CD4-positive, alpha-beta T cell treated with Interleukin-4 for 4 hours (primary cell): Measurements from ENCODE around the gene PCDH17.

ENCODE experiments used
- DNase-seq: peaks from one replicate; pipeline ENCODE4 v3.0.0-alpha.2; 2020

PCDH17 gene

DNA sequence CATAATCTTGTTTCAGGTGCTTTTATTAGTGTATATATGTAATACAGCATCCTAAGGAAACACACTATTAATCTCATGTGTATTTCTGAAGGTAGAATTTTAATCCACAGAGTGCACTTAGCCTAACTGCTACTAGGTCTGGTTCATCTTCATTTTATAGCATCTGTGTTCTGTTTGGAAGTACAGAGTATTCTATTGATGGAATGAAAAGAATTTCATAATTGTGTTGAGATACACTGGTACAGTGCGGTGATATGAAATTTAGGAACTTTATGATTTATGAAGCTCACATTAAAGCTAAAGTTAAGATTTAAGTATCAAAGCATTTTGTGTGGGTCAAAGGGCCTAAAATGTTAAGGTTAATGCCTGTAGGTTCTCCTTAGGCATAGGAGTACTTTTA, 6.0 kb downstream of the PCDH17 start:
- DNase-seq = no peak

DNA sequence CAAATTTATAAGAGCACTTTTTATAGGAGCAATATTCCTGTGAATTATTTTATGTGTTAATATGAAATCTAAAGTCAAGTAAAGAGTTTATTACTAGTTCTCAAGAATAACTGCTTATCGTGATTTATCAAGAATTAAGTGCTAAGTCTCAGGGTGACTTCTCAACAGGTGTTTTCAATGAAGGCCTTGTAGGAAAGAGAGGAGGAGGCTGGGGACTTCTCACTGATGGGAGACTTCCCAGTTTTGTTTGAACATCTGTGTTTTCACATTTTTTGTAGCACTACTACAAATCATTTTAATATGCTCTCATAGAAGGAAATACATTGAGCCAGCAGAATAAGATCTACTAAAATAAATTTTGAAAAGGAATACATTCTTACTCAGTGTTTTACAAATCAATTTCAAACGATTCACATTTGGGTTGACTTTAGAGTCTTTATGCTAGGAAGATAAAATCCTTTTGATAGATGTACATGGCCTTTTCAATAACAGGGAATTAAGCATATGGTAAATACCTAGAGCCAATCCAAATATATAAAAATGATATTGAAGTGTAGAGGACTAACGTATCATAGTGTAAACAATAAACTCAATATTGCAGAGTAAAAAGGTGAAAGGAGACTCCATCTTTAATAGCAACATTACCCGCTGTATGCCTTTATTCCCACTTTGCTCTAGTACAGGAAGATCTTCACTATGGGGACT, 6.8 kb downstream of the PCDH17 start:
- no peak for DNase-seq

DNA sequence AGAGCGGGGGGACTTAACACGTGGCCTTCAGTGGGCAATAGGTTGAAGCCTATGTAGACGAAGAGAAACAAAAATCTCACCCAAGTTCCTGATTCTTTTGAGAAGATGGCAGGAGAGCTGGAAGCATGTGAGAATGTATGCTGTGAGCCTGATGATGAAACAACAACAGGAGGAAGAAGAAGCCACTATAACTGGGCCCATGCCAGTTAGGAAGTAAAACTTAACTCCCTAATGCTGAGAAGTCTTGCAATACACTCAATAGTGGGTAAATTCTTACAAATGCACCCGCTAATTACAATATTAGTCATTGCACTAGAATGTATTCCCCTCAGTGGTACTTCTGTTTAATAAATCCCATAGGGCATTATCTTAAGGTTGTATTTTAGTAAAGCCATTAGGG, 9.1 kb downstream of the PCDH17 start:
- DNase-seq = no peak

GRCh38 chr13:57641051-57641450, 9.5 kb downstream of the PCDH17 start:
- no peak for DNase-seq

DNA sequence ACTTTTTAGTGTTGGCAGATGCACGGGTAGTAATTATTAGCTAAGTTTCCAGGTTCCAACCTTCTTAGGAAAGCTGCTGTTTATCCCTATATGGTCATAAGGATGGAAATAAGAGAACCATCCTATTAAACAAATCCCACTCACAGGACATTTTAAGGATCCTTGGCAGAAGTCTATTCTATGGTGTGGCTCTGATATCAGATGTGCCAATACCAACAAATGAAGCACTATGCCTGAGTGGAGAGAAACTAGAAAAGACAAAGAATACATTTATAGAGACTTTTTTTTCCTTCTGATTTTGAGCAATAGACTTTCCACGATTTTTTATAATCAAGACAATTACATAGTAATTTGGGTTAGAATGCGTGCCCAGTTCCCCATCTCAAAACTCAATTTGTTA, 12.6 kb downstream of the PCDH17 start:
- DNase-seq = no peak

DNA sequence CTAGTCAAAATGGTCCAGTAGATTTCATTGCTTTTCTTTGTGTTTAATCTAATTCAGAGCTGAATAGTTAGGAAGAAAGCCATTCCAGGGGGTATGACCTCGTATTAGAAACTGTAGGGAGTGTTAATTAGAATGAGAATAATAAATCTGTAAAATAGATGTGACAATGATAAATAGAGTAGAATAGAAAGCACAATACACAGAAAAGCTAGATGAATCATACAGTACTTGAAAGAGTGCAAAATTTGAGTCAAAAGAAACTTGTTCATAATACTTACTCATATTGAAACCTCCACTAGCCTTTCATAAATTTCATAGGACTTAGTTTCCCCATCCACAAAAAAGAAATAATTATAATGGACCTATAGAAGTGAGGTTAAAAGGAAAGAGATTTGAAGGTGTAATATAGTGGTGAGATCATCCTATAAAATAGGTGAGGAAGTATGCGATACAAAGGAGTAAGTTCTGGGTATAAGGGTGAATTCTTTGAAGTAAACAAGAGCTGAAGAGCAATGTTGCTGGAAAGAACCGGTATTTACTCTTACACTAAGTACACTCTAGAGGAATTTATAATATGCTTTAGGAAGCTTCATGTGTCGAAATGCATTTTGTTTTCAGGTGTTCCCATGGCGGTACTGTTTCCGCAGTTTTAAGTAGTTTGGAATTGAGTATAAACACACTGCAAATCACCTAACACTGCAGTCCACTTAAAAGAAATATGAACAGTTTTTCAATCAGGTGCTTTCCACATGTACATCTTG, 21.9 kb downstream of the PCDH17 start:
- no peak for DNase-seq

DNA sequence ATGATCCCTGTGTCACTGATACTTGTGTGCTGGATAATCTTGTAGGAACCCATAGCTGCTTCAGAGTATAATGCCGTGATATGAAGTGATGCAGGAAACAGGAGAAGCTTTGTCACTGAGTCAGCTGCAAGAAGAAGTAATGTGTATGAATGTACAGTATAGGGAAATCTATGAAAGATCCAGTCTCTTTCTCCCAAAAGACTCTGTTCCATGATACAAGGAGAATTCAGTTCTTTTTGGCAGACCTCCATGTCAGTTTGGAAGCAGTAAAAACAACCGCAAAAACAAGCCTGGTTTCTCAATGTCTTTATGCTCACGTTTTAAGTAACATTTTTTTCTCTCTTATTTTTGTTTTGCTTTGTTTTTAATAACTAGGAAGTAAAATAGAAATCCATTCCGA, 33.9 kb downstream of the PCDH17 start:
- DNase-seq = no peak

GRCh38 chr13:57666131-57666953, 34.8 kb downstream of the PCDH17 start:
- DNase-seq = no peak

DNA sequence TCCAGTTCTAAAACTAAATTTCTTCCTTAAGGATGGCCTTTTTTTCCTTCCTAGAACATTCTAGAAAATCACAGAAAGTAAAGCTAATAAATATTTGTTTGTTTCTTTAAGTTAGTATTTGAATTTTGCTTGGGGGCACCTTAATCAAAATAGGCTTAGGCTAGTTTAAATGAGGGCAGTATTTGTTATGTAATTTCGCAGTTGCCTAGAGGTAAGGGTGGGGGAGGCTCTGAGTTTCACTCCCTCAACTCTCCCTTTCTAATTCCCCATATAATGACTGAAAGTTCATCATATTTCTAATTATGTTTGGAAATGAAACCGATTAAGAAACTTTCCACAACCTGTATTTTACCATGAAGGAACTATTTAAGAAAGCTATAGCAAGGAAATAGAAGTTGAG, 40.6 kb downstream of the PCDH17 start:
- DNase-seq = no peak

- no peak for DNase-seq
Measured at GRCh38 chr13:57673197-57673596, 41.7 kb downstream of the PCDH17 start.

DNA sequence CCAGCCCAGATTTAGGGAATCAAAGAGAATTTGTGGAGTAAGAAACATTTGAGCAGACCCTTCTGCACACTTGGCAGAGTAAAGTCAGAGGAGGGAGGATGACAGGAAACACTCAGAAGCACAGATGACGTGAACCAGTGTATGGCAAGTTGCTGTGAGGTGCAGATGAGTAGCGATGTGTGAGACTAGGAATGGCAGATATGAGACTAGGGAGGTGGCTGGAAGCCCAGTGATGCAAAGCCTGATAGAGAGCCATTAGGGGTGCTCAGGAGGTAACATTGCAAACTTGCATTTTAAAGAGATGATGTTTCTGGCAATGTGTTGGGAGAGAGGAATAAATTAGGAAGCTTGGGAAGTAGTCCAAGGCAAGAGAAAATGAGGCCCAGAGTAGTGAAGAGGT, 44.0 kb downstream of the PCDH17 start:
- DNase-seq = no peak

DNA sequence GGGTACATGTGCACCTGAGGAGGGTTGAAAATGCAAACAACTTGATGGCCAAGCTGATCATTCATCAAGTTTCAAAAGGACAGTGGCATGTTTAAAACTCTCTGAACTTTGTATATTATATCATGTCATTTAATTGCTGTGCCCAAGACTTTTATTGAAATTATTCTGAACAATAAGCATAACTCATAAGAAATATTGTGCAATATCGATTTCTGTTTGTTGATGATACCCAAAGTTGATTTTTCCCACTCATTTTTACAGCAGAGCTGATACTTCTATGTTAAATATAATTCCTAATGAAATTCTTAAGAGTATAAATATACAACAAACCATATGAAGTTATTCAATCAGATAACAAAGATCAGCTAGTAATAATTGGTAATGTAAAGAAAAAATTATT, 49.1 kb downstream of the PCDH17 start:
- no peak for DNase-seq

- DNase-seq = no peak
Measured at GRCh38 chr13:57682128-57682716, 50.7 kb downstream of the PCDH17 start.

- DNase-seq = no peak
Measured at GRCh38 chr13:57698851-57699250, 67.3 kb downstream of the PCDH17 start.

GRCh38 chr13:57704031-57704430, 72.5 kb downstream of the PCDH17 start:
- DNase-seq = no peak

DNA sequence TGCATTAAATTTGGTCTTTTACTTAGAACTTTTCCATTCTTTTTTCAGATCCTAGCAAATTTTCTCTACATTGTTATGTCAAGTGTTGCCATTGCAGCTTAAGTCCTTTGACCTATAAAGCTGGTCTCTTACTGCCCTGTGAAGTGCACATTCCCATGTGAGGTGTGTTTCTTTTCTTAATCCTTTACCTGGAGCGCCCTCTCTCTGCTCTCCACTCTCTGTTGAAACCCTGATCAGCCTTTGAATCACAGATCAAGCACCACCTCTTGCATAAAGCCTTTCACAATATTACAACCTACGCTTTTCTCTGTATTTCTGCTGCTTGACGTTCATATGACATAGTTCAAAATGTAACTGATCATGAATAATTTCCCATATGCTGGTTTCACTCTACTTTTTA, 84.8 kb downstream of the PCDH17 start:
- no peak for DNase-seq

GRCh38 chr13:57724486-57725272, 93.1 kb downstream of the PCDH17 start:
- no peak for DNase-seq

DNA sequence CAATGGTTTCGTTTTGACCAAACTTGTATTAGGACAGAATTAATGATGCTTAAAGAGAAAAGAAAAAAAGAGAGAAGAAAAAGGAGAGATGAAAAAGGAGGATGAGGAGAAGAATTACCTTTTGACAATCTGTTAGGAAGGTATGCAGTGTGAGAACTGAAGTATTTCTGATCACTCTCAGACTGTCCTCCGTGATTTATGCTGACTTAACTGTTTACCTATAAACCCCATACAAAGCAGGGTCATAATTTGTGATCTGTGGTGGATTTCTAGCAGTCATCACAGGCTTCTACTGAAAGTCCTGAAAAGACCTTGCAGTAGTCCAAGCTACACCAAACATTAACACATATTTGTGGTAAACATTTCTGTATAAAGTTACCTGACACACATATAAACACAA, 93.9 kb downstream of the PCDH17 start:
- no peak for DNase-seq

DNA sequence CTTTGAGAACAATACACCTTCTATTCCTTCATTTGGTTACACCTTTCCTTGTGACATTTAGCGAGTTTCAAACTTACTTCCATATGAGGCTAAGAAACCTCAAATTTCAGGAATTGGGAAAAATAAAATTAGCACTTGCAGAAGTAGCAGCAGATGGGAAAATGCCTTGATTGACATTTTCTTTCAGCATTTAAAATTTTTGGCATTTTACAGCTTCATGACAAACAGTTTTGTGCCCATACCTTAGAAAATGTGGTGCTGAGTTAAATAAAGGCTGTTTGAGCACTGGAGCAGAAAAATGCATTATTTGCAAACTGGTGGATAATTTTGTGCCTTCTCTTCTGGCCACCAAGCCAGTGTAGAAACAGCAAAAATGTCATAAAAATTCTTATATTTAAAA, 95.4 kb downstream of the PCDH17 start:
- DNase-seq = no peak

DNA sequence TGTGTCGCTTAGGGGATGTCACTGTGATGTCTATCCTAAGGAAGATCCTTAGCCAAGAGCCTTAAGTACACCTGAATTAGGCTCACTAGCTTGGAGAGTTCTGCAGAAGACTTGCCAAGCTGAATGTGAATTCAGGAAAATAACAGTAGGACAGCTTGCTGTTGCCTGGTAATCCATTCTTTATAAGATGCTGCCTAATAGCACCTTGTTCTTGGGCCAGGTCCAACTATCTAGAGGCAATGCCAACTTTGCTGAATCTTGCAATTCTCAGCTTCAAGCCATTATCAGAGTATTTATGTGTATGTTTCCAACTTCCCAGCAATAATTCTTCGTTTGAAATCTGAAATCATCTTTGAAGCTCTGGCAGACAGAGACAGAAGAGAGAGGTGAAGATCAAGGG, 102.8 kb downstream of the PCDH17 start:
- DNase-seq = no peak

DNA sequence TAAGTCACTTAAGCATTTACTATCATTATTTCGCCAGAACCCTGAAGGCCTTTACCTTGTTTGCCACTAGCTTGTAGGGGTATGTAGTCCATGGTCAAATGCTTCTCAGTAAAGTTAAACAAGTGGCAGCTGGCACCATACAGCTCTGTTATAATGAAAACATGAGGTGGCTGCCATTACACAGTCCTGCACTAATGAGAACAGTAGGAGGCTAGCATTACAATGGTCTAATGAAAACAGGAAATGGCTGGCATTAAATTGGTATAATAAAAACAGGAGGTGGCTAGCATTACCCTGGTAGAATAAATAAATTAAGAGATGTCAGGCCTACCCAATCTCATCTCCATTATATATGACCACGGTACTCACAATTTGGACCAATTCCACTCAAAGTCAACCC, 107.5 kb downstream of the PCDH17 start:
- DNase-seq = no peak

DNA sequence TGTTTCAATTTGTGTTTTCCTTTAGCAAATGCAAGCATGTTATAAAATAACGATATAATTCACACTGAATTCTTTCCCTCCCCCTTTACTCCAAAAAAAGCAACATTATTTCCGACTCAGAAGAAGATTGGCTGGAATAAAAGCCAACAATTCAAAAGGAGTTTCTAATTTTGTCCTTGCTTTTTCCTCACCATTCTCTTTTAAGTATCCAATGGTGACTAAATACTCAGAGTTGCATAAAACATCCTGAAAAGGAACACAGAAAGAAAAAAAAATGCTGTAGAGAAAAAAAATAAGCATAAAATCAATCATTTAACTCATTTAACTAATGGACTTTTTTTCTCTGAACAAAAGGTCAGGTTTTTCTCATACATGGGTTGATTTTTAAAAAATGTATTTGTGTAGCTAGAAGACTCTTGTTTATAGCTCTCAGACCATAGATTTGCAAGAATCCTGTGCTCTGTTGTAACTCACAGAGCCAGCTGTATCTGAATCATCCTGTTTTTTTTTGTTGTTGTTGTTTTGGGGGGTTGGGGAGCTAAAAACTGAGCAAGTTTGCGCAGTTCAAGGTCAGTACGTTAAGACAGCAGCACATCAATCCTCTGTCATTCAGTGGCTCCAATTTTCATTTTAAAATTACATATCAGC, 108.1 kb downstream of the PCDH17 start:
- no peak for DNase-seq
